Measurements from ENCODE around the gene NUPR1.
"Not testable (repeated sequence)": the region's sequence is repeated elsewhere in the genome, so short reads cannot be mapped to it uniquely, and the experiment has no call there.

The NUPR1 gene

GRCh38 chr16:28527100-28527785 is 11.5 kb downstream of the NUPR1 start:
- not testable (repeated sequence) for DNase-seq (ENCODE audit: low read depth in 3 of 3)

GRCh38 chr16:28526201-28527099 is 12.3 kb downstream of the NUPR1 start:
- DNase-seq (ENCODE audit: low read depth in 3 of 3) = no peak

- DNase-seq (ENCODE audit: low read depth in 3 of 3) = no peak
These were observed 14.0 kb downstream of the NUPR1 start for GRCh38 chr16:28524681-28525171.

- DNase-seq (ENCODE audit: low read depth in 3 of 3) = no peak
These were observed 16.0 kb downstream of the NUPR1 start for GRCh38 chr16:28522792-28523191.

- no peak for DNase-seq (ENCODE audit: low read depth in 3 of 3)
These were observed 17.3 kb downstream of the NUPR1 start for GRCh38 chr16:28521436-28521835.

GRCh38 chr16:28520672-28521071 is 18.1 kb downstream of the NUPR1 start:
- DNase-seq (ENCODE audit: low read depth in 3 of 3) = no peak

- no peak for DNase-seq (ENCODE audit: low read depth in 3 of 3)
These were observed 24.5 kb downstream of the NUPR1 start for GRCh38 chr16:28514246-28514645.

GRCh38 chr16:28513484-28514181 is 25.1 kb downstream of the NUPR1 start:
- DNase-seq (ENCODE audit: low read depth in 3 of 3) = no peak

GRCh38 chr16:28511801-28512789 is 26.7 kb downstream of the NUPR1 start:
- no peak for DNase-seq (ENCODE audit: low read depth in 3 of 3)

GRCh38 chr16:28511031-28511430 is 27.7 kb downstream of the NUPR1 start:
- DNase-seq (ENCODE audit: low read depth in 3 of 3) = no peak

- DNase-seq (ENCODE audit: low read depth in 3 of 3) = no peak
These were observed 33.2 kb downstream of the NUPR1 start for GRCh38 chr16:28505489-28506137.

- no peak for DNase-seq (ENCODE audit: low read depth in 3 of 3)
These were observed 33.9 kb downstream of the NUPR1 start for GRCh38 chr16:28504707-28505404.

GRCh38 chr16:28503470-28504259 is 35.1 kb downstream of the NUPR1 start:
- no peak for DNase-seq (ENCODE audit: low read depth in 3 of 3)

GRCh38 chr16:28502290-28502689 is 36.5 kb downstream of the NUPR1 start:
- DNase-seq (ENCODE audit: low read depth in 3 of 3) = no peak

GRCh38 chr16:28501258-28502232 is 37.2 kb downstream of the NUPR1 start:
- no peak for DNase-seq (ENCODE audit: low read depth in 3 of 3)

GRCh38 chr16:28500476-28501180 is 38.1 kb downstream of the NUPR1 start:
- DNase-seq (ENCODE audit: low read depth in 3 of 3) = not testable (repeated sequence)

GRCh38 chr16:28499854-28500253 is 38.9 kb downstream of the NUPR1 start:
- no peak for DNase-seq (ENCODE audit: low read depth in 3 of 3)
